SK-N-SH (cell line): ENCODE data around the gene GOLGA8B. TPM values are rescaled to one million over a fixed set of nuclear protein-coding genes. Genes with fewer than 3 reads are reported as not detected.

Source experiments
- CTCF ChIA-PET: fragments of 300-600, 350-600 bp; formaldehyde crosslinking; extraction: SDS; loops from one replicate; lab custom pipeline; 2021; lab: Yijun Ruan, JAX
- POLR2A ChIA-PET: fragments of 350-600 bp; sonication (Branson Sonifier 250); formaldehyde crosslinking; extraction: SDS; loops from one replicate; lab custom pipeline; 2020; ENCODE audit warnings: antibody characterized with exemption, inconsistent platforms; lab: Yijun Ruan, JAX
- DNase-seq: peaks from one replicate; pipeline ENCODE4 v3.0.0; 2012
- H2AFZ ChIP-seq: fragments of 200-600 bp; sonication (generic); 2 replicates; pipeline ENCODE4 v1.8.1; 2016; ENCODE audit warnings: antibody characterized with exemption, mild to moderate bottlenecking, low read depth
- H3F3A ChIP-seq: fragments of 200-600 bp; sonication (generic); replicated peaks from 2 replicates; pipeline ENCODE3; 2016; ENCODE audit warnings: antibody characterized with exemption, mild to moderate bottlenecking; ENCODE audit not compliant: insufficient read depth
- H3K27ac ChIP-seq, 2 experiments: fragments of 200-500 bp in 1 of 2; fragments of 200-600 bp in 1 of 2; sonication (Bioruptor generic) in 1 of 2; sonication (generic), shearing (Covaris generic) in 1 of 2; 2 replicates each; pipeline versions ENCODE4 v1.5.1 to v1.6.1; 2014 to 2016; ENCODE audit warnings: low read depth in 2 of 2, inconsistent platforms in 1 of 2, low read length in 1 of 2, mild to moderate bottlenecking in 1 of 2, mixed read lengths in 1 of 2
- H3K27me3 ChIP-seq: fragments of 200-600 bp; sonication (generic), shearing (Covaris generic); 2 replicates; pipeline ENCODE4 v1.6.1; 2016; ENCODE audit warnings: mixed run types; ENCODE audit not compliant: insufficient read depth
- H3K36me3 ChIP-seq, 2 experiments: fragments of 200-500 bp in 1 of 2; fragments of 200-600 bp in 1 of 2; sonication (Bioruptor generic) in 1 of 2; sonication (generic) in 1 of 2; replicated peaks in 1 of 2; 2 replicates each; pipeline versions ENCODE3 to v1.5.1; 2014 to 2016; ENCODE audit warnings: low read length in 1 of 2, mild to moderate bottlenecking in 1 of 2; ENCODE audit not compliant: insufficient read depth in 2 of 2, control insufficient read depth in 1 of 2
- H3K4me1 ChIP-seq, 2 experiments: fragments of 200-500 bp in 1 of 2; fragments of 200-600 bp in 1 of 2; sonication (Bioruptor generic) in 1 of 2; sonication (generic), shearing (Covaris generic) in 1 of 2; 2 replicates each; pipeline versions ENCODE4 v1.5.1 to v1.6.1; 2014 to 2016; ENCODE audit warnings: low read depth in 1 of 2, low read length in 1 of 2, mixed run types in 1 of 2; ENCODE audit not compliant: insufficient read depth in 2 of 2, control insufficient read depth in 1 of 2
- H3K4me2 ChIP-seq: fragments of 200-600 bp; sonication (generic), shearing (Covaris generic); 2 replicates; pipeline ENCODE4 v1.6.1; 2017; ENCODE audit warnings: mixed run types
- H3K4me3 ChIP-seq, 2 experiments: fragments of 200-500 bp in 1 of 2; fragments of 200-600 bp in 1 of 2; sonication (Bioruptor generic) in 1 of 2; sonication (generic), shearing (Covaris generic) in 1 of 2; 2 replicates each; pipeline versions ENCODE4 v1.5.1 to v1.8.1; 2014 to 2016; ENCODE audit warnings: low read depth in 2 of 2, inconsistent platforms in 1 of 2, low read length in 1 of 2, mild to moderate bottlenecking in 1 of 2, mixed read lengths in 1 of 2, moderate library complexity in 1 of 2
- H3K79me2 ChIP-seq: fragments of 200-600 bp; sonication (generic); 2 replicates; pipeline ENCODE4 v1.8.1; 2017; ENCODE audit warnings: mild to moderate bottlenecking; ENCODE audit not compliant: insufficient read depth
- H3K9ac ChIP-seq: fragments of 200-600 bp; sonication (generic); 2 replicates; pipeline ENCODE4 v1.6.1; 2017; ENCODE audit warnings: mixed run types
- H3K9me2 ChIP-seq: fragments of 200-600 bp; sonication (generic); 2 replicates; pipeline ENCODE4 v1.6.1; 2017; ENCODE audit warnings: mixed run types
- H3K9me3 ChIP-seq: fragments of 200-600 bp; sonication (generic); 2 replicates; pipeline ENCODE4 v1.6.1; 2017; ENCODE audit warnings: mixed run types, mild to moderate bottlenecking, moderate library complexity
- H4K20me1 ChIP-seq: fragments of 200-600 bp; sonication (generic); 2 replicates; pipeline ENCODE4 v1.6.1; 2017; ENCODE audit warnings: mild to moderate bottlenecking, mixed run types; ENCODE audit not compliant: insufficient read depth
- CHD2 ChIP-seq: fragments of 150-350 bp; IDR thresholded peaks from 2 replicates; pipeline ENCODE4 v1.6.1; 2018; ENCODE audit warnings: low read length; ENCODE audit not compliant: partially characterized antibody
- CTCF ChIP-seq: fragments of 200-600 bp; sonication (generic); IDR thresholded peaks from 2 replicates; pipeline ENCODE4 v1.6.1; 2017; ENCODE audit warnings: antibody characterized with exemption, mild to moderate bottlenecking, moderate library complexity
- ELF1 ChIP-seq: IDR thresholded peaks from 2 replicates; pipeline ENCODE4 v1.4.0; 2012
- EZH2phosphoT487 ChIP-seq: fragments of 200-600 bp; sonication (generic); IDR thresholded peaks from 2 replicates; pipeline ENCODE4 v1.6.1; 2017; ENCODE audit warnings: low read depth, mixed run types, mild to moderate bottlenecking, antibody characterized with exemption, moderate library complexity, borderline replicate concordance
- FOSL2 ChIP-seq: IDR thresholded peaks from 2 replicates; pipeline ENCODE4 v1.4.0; 2012; ENCODE audit warnings: low read depth, mild to moderate bottlenecking, moderate library complexity, borderline replicate concordance
- IRF3 ChIP-seq: fragments of 150-350 bp; IDR thresholded peaks from 2 replicates; pipeline ENCODE4 v1.6.1; 2016; ENCODE audit warnings: mild to moderate bottlenecking, low read depth, low read length
- MEF2A ChIP-seq: IDR thresholded peaks from 2 replicates; pipeline ENCODE4 v1.4.0; 2012; ENCODE audit warnings: low read depth, borderline replicate concordance
- MXI1 ChIP-seq: IDR thresholded peaks from 2 replicates; pipeline ENCODE4 v1.6.1; 2012; ENCODE audit warnings: mild to moderate bottlenecking, low read depth, low read length, improper control_type of control experiment
- RFX5 ChIP-seq: IDR thresholded peaks from 2 replicates; pipeline ENCODE4 v1.6.1; 2012; ENCODE audit warnings: mild to moderate bottlenecking, improper control_type of control experiment, low read length
- RXRA ChIP-seq: IDR thresholded peaks from 2 replicates; pipeline ENCODE4 v1.4.0; 2012; ENCODE audit warnings: low read depth, mild to moderate bottlenecking, borderline replicate concordance
- SMC3 ChIP-seq: IDR thresholded peaks from 2 replicates; pipeline ENCODE4 v1.6.1; 2012; ENCODE audit warnings: low read depth, low read length, improper control_type of control experiment
- TAF1 ChIP-seq: IDR thresholded peaks from 2 replicates; pipeline ENCODE4 v1.6.1; 2012; ENCODE audit warnings: low read depth, mild to moderate bottlenecking, low read length, moderate library complexity, borderline replicate concordance
- TEAD4 ChIP-seq: IDR thresholded peaks from 2 replicates; pipeline ENCODE4 v1.4.0; 2012; ENCODE audit warnings: mild to moderate bottlenecking, borderline replicate concordance; ENCODE audit not compliant: insufficient read depth
- WGBS: methylation state at CpG from one replicate; pipeline ENCODE4 v1.1.6; 2017; ENCODE audit warnings: low lambda C conversion rate; 5-methylcytosine and 5-hydroxymethylcytosine counted together
- polyA plus RNA-seq, 3 experiments: library from polyadenylated mRNA; depleted of rRNA; stranded (reverse); fragments of >200 nt; gene quantifications; 2 replicates each; pipeline ENCODE4 v1.2.3, GENCODE V29; 2012
- TF ChIP-seq, protein P1 (sequence below): IDR thresholded peaks from 2 replicates; pipeline ENCODE4 v1.4.0; 2012; ENCODE audit warnings: low read depth, borderline replicate concordance
- TF ChIP-seq, protein P2 (sequence below): fragments of 150-350 bp; IDR thresholded peaks from 2 replicates; pipeline ENCODE4 v1.6.1; 2017; ENCODE audit warnings: antibody characterized with exemption, low read length, low read depth, borderline replicate concordance
- TF ChIP-seq, protein P3 (sequence below): IDR thresholded peaks from 2 replicates; pipeline ENCODE4; 2012

Gene GOLGA8B
- polyA plus RNA-seq, 1 of the 3 experiments (the other 2 are of a cell fraction) = 96.6 TPM

DNA sequence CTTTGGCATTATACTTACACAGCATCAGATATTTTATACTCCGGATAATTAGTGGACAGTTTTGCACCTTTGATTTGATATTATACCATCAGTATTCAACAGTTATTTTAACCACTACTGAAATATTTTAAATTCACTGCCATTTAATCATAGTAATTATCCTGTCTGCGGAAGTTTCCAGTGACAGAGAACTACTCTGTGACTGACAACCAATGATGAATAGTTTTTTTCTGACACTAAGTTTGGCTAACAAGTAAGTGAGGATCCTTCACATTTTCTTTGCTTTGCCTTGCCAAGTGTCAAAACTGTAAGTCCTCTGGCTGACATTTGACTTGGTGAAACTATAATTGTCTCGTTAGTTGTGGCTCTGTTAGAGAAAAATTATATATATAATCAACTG is 30.5 kb upstream of the GOLGA8B start:
- Histone ChIP-seq H3K9me2 (no peaks in the 10 kb centered on the region), H3K4me1 (peaks cover 0 to 14% of the 10 kb centered on the region in 2 experiments; a peak in 2 of 4 replicates), H3K27ac (no peak overlapping the region), H3K27me3 (no peaks in the 10 kb centered on the region), H2AFZ (no peak overlapping the region), H3K4me2 (no peak overlapping the region), H3K9me3 (no peaks in the 10 kb centered on the region), H3K4me3 (no peak overlapping the region), H3K79me2 (no peaks in the 10 kb centered on the region), H3K9ac (no peak overlapping the region), H3K36me3 (no peaks in the 10 kb centered on the region), H3F3A (no peaks in the 10 kb centered on the region), H4K20me1 (no peaks in the 10 kb centered on the region)
- DNase-seq = no peak
- ChIA-PET CTCF (interaction anchor here (1.1 to 2.7 kb wide), 2 partner anchors 31 to 94 kb away, joined by 3 to 7 read pairs; partner anchors contain the start of gene GOLGA8B), POLR2A (no interaction called here)
- TF ChIP-seq CTCF (no peak), ELF1 (no peak), RXRA (no peak), CHD2 (no peak), IRF3 (no peak), EZH2phosphoT487 (no peak), TEAD4 (no peak)
- TF ChIP-seq, protein P1, sequence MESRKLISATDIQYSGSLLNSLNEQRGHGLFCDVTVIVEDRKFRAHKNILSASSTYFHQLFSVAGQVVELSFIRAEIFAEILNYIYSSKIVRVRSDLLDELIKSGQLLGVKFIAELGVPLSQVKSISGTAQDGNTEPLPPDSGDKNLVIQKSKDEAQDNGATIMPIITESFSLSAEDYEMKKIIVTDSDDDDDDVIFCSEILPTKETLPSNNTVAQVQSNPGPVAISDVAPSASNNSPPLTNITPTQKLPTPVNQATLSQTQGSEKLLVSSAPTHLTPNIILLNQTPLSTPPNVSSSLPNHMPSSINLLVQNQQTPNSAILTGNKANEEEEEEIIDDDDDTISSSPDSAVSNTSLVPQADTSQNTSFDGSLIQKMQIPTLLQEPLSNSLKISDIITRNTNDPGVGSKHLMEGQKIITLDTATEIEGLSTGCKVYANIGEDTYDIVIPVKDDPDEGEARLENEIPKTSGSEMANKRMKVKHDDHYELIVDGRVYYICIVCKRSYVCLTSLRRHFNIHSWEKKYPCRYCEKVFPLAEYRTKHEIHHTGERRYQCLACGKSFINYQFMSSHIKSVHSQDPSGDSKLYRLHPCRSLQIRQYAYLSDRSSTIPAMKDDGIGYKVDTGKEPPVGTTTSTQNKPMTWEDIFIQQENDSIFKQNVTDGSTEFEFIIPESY = no peak
- TF ChIP-seq, protein P2, sequence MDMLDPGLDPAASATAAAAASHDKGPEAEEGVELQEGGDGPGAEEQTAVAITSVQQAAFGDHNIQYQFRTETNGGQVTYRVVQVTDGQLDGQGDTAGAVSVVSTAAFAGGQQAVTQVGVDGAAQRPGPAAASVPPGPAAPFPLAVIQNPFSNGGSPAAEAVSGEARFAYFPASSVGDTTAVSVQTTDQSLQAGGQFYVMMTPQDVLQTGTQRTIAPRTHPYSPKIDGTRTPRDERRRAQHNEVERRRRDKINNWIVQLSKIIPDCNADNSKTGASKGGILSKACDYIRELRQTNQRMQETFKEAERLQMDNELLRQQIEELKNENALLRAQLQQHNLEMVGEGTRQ = no peak
- WGBS = 73% methylated on average over 3 of the region's 3 CpGs

DNA sequence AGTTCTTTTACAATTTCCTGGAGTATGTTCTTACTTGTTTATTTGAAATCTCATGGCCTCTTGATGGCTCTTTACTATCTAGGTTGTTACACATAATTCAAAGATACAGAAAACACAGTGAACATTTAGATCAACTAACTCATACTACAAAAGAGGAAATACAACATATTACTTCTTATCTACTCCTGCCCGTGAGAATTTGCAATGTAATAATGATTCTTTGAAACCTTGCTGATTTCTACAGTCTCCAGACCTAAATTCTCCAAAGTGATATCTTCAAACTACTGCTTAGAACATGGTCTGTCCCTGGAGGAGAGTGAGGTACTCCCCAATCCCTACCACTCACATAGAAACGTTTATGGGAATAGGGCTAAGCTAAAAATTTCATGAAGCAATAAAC is 29.9 kb upstream of the GOLGA8B start:
- POLR2A ChIA-PET = no interaction called here
- no peaks in the 10 kb centered on the region for H3F3A ChIP-seq
- TF ChIP-seq ELF1 = no peak
- no peak for TF ChIP-seq MXI1
- no peak for TF ChIP-seq TAF1
- TF ChIP-seq, protein P3, sequence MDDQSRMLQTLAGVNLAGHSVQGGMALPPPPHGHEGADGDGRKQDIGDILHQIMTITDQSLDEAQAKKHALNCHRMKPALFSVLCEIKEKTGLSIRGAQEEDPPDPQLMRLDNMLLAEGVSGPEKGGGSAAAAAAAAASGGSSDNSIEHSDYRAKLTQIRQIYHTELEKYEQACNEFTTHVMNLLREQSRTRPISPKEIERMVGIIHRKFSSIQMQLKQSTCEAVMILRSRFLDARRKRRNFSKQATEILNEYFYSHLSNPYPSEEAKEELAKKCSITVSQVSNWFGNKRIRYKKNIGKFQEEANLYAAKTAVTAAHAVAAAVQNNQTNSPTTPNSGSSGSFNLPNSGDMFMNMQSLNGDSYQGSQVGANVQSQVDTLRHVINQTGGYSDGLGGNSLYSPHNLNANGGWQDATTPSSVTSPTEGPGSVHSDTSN = no peak
- no peak for TF ChIP-seq MEF2A
- TF ChIP-seq FOSL2 = no peak
- no peak for TF ChIP-seq CTCF
- TF ChIP-seq RFX5 = no peak
- TF ChIP-seq SMC3 = no peak
- TF ChIP-seq, protein P2 = no peak

More for the DNA sequence above, 29.9 kb upstream of the GOLGA8B start:
- WGBS = 20% methylated on average over 2 of the region's 2 CpGs
- CTCF ChIA-PET = interaction anchor here (1.1 to 2.7 kb wide), 2 partner anchors 30 to 95 kb away, joined by 3 to 7 read pairs; partner anchors contain the start of gene GOLGA8B
- Histone ChIP-seq H3K9me2 (no peaks in the 10 kb centered on the region), H3K79me2 (no peaks in the 10 kb centered on the region), H2AFZ (no peak overlapping the region), H3K9ac (no peak overlapping the region), H3K9me3 (no peaks in the 10 kb centered on the region), H4K20me1 (no peaks in the 10 kb centered on the region), H3K4me2 (no peak overlapping the region), H3K4me1 (peaks cover 0 to 15% of the 10 kb centered on the region in 2 experiments; a peak in 2 of 4 replicates), H3K27me3 (no peaks in the 10 kb centered on the region), H3K27ac (no peak overlapping the region), H3K4me3 (no peak overlapping the region), H3K36me3 (no peaks in the 10 kb centered on the region)
- no peak for DNase-seq
